ENCODE results near the gene FAM83F.

The FAM83F gene

GRCh38 chr22:39983346-39983745 is 11.4 kb upstream of the FAM83F start:
- TF ChIP-seq REST (IDR thresholded peaks at IDR 0.05; ENCODE audit: insufficient read depth in 1 of 2, low read depth in 2 of 2, low read length in 2 of 2) (no peak), FOXP2 (optimal IDR thresholded peaks at IDR 0.05; ENCODE audit: borderline replicate concordance, extremely low read depth, extremely low read length, insufficient read depth) (no peak), SIN3A (IDR thresholded peaks at IDR 0.05; ENCODE audit: borderline replicate concordance, insufficient read depth, low read length) (no peak), POLR2AphosphoS5 (IDR thresholded peaks at IDR 0.05; ENCODE audit: low read depth, low read length) (no peak), TAF1 (IDR thresholded peaks at IDR 0.05; ENCODE audit: borderline replicate concordance, insufficient read depth, low read length) (no peak)

GRCh38 chr22:39984006-39984405 is 10.7 kb upstream of the FAM83F start:
- no peak for TF ChIP-seq POLR2AphosphoS5 (IDR thresholded peaks at IDR 0.05; ENCODE audit: low read depth, low read length)
- TF ChIP-seq TAF1 (IDR thresholded peaks at IDR 0.05; ENCODE audit: borderline replicate concordance, insufficient read depth, low read length): no peak
- no peak for TF ChIP-seq FOXP2 (optimal IDR thresholded peaks at IDR 0.05; ENCODE audit: borderline replicate concordance, extremely low read depth, extremely low read length, insufficient read depth)
- no peak for TF ChIP-seq REST (IDR thresholded peaks at IDR 0.05; ENCODE audit: insufficient read depth in 1 of 2, low read depth in 2 of 2, low read length in 2 of 2)
- TF ChIP-seq SIN3A (IDR thresholded peaks at IDR 0.05; ENCODE audit: borderline replicate concordance, insufficient read depth, low read length): no peak

GRCh38 chr22:39984746-39985145 is 10.0 kb upstream of the FAM83F start:
- no peak for TF ChIP-seq FOXP2 (optimal IDR thresholded peaks at IDR 0.05; ENCODE audit: borderline replicate concordance, extremely low read depth, extremely low read length, insufficient read depth)
- TF ChIP-seq POLR2AphosphoS5 (IDR thresholded peaks at IDR 0.05; ENCODE audit: low read depth, low read length): no peak
- TF ChIP-seq SIN3A (IDR thresholded peaks at IDR 0.05; ENCODE audit: borderline replicate concordance, insufficient read depth, low read length): no peak
- no peak for TF ChIP-seq REST (IDR thresholded peaks at IDR 0.05; ENCODE audit: insufficient read depth in 1 of 2, low read depth in 2 of 2, low read length in 2 of 2)
- TF ChIP-seq TAF1 (IDR thresholded peaks at IDR 0.05; ENCODE audit: borderline replicate concordance, insufficient read depth, low read length): no peak

- TF ChIP-seq POLR2AphosphoS5 (IDR thresholded peaks at IDR 0.05; ENCODE audit: low read depth, low read length) (no peak), SIN3A (IDR thresholded peaks at IDR 0.05; ENCODE audit: borderline replicate concordance, insufficient read depth, low read length) (no peak), FOXP2 (optimal IDR thresholded peaks at IDR 0.05; ENCODE audit: borderline replicate concordance, extremely low read depth, extremely low read length, insufficient read depth) (no peak), TAF1 (IDR thresholded peaks at IDR 0.05; ENCODE audit: borderline replicate concordance, insufficient read depth, low read length) (no peak), REST (IDR thresholded peaks at IDR 0.05; ENCODE audit: insufficient read depth in 1 of 2, low read depth in 2 of 2, low read length in 2 of 2) (no peak)
Observed at GRCh38 chr22:39985383-39986035, 9.2 kb upstream of the FAM83F start.

Measured in PFSK-1 (cell line).